HG03175 (cell line): Measurements from ENCODE around the gene PCDHA13.
"Not testable (repeated sequence)": the region's sequence is repeated elsewhere in the genome, so short reads cannot be mapped to it uniquely, and the experiment has no call there.

Source experiments
- ATAC-seq: cut with Tn5 transposase; IDR thresholded peaks from one replicate; pipeline ENCODE4 v1.9.1; 2021; ENCODE audit warnings: mild to moderate bottlenecking, moderate library complexity; ENCODE audit not compliant: unreplicated experiment

The PCDHA13 gene, protein sequence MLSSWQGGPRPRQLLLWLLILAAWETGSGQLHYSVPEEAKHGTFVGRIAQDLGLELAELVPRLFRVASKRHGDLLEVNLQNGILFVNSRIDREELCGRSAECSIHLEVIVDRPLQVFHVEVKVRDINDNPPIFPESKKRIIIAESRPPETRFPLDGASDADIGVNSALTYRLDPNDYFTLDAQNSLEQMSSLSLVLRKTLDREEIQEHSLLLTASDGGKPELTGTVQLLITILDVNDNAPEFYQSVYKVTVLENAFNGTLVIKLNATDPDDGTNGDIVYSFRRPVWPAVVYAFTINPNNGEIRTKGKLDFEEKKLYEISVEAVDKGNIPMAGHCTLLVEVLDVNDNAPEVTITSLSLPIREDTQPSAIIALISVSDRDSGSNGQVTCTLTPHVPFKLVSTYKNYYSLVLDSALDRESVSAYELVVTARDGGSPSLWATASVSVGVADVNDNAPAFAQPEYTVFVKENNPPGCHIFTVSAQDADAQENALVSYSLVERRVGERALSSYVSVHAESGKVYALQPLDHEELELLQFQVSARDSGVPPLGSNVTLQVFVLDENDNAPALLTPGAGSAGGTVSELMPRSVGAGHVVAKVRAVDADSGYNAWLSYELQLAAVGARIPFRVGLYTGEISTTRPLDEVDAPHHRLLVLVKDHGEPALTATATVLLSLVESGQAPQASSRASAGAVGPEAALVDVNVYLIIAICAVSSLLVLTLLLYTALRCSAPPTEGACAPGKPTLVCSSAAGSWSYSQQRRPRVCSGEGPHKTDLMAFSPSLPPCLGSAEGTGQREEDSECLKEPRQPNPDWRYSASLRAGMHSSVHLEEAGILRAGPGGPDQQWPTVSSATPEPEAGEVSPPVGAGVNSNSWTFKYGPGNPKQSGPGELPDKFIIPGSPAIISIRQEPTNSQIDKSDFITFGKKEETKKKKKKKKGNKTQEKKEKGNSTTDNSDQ

DNA sequence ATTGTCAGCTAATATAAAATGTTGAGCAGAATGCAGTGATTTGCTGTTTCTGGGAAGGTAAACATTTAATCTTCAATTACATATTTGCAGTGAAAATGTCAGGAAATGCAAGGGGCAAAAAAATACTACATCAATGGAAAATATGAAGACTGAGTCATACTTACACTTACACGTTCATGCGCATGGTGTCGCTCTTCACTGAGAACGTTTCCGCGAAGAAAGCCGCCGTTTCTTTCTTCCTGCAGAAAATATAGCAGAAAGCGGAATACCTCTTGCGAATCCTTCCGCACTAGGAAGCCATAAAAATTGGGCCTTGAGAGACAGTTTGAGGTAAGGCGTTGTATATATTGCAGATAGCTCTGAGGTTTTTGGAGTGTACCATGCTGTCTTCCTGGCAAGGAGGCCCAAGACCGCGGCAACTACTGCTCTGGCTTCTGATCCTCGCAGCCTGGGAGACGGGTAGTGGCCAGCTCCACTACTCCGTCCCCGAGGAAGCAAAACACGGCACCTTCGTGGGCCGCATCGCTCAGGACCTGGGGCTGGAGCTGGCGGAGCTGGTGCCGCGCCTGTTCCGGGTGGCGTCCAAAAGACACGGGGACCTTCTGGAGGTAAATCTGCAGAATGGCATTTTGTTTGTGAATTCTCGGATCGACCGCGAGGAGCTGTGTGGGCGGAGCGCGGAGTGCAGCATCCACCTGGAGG is at the start of gene PCDHA13:
TSS of gene PCDHA13 (plus strand) at position 236 of the 702 bp plus-strand sequence. CDS start at position 381, 145 bp downstream.
- ATAC-seq = no peak

DNA sequence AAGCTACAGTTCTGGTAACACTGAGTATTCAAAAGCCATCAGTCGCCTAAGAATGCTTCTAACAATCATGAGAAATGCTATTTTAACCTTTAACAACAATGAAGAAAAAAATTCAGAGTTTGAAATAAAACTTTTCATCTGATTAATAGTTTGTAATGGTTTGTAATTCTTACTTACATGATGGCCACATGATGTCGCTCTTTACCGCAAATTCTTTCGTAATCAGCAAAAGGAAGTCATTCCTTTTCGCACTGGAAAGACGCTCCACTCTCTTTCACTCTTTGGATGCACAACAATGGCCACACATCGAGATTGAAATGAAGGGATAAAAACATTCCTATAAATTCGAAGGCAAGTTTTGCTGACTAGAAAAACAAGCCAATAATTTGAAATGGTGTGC is 47.9 kb upstream of the PCDHA13 start, which contains the start of gene PCDHA7:
TSS of gene PCDHA7 (plus strand) at position 277 of the 400 bp plus-strand sequence. CDS start at position 392, 115 bp downstream.
- ATAC-seq = no peak

DNA sequence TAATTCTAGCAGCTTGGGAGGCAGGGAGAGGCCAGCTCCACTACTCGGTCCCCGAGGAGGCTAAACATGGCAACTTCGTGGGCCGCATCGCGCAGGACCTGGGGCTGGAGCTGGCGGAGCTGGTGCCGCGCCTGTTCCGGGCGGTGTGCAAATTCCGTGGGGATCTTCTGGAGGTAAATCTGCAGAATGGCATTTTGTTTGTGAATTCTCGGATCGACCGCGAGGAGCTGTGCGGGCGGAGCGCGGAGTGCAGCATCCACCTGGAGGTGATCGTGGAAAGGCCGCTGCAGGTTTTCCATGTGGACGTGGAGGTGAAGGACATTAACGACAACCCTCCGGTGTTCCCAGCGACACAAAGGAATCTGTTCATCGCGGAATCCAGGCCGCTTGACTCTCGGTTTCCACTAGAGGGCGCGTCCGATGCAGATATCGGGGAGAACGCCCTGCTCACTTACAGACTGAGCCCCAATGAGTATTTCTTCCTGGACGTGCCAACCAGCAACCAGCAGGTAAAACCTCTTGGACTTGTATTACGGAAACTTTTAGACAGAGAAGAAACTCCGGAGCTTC is 47.4 kb upstream of the PCDHA13 start:
- ATAC-seq = not testable (repeated sequence)

DNA sequence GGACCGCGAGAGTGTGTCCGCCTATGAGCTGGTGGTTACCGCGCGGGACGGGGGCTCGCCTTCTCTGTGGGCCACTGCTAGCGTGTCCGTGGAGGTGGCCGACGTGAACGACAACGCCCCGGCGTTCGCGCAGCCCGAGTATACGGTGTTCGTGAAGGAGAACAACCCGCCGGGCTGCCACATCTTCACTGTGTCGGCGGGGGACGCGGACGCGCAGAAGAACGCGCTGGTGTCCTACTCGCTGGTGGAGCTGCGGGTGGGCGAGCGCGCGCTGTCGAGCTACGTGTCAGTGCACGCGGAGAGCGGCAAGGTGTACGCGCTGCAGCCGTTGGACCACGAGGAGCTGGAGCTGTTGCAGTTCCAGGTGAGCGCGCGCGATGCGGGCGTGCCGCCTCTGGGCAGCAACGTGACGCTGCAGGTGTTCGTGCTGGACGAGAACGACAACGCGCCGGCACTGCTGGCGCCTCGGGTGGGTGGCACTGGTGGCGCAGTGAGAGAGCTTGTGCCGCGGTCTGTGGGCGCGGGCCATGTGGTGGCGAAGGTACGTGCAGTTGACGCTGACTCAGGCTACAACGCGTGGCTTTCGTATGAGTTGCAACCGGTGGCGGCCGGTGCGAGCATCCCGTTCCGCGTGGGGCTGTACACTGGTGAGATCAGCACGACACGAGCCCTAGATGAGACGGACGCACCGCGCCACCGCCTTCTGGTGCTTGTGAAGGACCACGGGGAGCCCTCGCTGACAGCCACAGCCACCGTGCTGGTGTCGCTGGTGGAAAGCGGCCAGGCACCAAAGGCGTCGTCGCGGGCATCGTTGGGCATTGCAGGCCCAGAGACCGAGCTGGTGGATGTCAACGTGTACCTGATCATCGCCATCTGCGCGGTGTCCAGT is 46.1 kb upstream of the PCDHA13 start:
- ATAC-seq = no peak

DNA sequence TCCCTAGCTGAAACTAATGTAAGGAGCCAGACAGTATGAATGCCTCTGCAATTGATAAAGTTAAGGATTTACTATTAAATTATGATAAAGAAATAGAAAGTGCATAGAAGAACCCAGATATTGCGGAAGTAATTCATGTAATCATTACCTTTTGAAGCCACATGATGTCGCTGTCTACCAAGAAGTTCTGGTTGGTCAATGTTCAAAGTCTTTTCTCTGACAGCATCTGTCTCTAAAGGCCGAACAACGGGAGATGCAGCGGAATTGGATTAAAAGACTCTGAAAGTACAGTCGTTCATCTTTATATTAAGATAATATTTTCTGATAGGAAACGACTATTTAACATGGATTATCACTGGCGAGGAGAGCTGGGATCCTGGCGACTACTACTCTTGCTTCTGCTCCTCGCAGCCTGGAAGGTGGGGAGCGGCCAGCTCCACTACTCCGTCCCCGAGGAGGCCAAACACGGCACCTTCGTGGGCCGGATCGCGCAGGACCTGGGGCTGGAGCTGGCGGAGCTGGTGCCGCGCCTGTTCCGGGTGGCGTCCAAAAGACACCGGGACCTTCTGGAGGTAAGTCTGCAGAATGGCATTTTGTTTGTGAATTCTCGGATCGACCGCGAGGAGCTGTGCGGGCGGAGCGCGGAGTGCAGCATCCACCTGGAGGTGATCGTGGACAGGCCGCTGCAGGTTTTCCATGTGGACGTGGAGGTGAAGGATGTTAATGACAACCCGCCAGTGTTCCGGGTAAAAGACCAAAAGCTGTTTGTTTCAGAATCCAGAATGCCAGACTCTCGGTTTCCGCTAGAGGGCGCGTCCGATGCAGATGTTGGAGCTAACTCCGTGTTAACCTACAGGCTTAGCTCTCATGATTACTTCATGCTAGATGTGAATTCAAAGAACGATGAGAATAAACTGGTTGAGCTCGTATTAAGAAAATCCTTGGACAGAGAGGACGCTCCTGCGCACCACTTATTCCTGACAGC is 40.7 kb upstream of the PCDHA13 start, which contains the start of gene PCDHA8:
TSS of gene PCDHA8 (plus strand) at position 210 of the 985 bp plus-strand sequence. CDS start at position 345, 135 bp downstream.
- ATAC-seq = no peak

DNA sequence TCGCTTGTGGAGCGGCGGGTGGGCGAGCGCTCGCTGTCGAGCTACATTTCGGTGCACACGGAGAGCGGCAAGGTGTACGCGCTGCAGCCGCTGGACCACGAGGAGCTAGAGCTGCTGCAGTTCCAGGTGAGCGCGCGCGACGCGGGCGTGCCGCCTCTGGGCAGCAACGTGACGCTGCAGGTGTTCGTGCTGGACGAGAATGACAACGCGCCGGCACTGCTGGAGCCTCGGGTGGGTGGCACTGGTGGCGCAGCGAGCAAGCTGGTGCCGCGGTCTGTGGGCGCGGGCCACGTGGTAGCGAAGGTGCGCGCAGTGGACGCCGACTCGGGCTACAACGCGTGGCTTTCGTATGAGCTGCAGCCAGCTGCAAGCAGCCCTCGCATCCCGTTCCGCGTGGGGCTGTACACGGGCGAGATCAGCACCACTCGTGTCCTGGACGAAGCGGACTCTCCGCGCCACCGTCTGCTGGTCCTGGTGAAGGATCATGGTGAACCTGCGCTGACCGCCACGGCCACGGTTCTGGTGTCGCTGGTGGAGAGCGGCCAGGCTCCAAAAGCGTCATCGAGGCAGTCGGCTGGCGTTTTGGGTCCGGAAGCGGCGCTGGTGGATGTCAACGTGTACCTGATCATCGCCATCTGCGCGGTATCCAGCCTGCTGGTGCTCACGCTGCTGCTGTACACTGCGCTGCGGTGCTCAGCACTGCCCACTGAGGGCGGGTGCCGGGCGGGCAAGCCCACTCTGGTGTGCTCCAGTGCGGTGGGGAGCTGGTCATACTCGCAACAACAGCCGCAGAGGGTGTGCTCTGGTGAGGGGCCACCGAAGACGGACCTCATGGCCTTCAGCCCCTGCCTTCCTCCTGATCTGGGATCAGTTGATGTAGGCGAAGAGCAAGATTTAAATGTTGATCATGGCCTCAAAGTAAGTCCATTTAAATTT is 38.9 kb upstream of the PCDHA13 start:
- ATAC-seq = no peak

DNA sequence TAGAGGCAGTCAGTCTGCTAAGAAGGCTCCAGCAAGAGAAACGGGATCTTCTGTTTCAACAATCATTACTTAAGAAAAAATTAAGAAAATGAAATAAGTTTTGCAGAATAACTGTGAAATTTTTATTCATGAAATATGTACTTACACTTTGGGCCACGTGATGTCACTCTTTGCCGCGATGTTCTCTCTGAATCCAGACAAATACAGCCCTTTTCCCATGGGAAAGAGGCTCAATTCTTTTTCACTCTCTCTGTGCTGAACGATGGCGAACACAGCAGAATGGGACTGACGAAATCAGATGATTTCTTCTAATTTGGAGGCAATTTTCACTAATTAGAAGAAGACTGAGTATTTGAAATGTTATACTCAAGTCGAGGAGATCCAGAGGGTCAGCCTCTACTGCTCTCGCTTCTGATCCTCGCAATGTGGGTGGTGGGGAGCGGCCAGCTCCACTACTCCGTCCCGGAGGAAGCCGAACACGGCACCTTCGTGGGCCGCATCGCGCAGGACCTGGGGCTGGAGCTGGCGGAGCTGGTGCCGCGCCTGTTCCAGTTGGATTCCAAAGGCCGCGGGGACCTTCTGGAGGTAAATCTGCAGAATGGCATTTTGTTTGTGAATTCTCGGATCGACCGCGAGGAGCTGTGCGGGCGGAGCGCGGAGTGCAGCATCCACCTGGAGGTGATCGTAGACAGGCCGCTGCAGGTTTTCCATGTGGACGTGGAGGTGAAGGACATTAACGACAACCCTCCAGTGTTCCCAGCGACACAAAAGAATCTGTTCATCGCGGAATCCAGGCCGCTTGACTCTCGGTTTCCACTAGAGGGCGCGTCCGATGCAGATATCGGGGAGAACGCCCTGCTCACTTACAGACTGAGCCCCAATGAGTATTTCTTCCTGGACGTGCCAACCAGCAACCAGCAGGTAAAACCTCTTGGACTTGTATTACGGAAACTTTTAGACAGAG is 33.5 kb upstream of the PCDHA13 start, which contains the start of gene PCDHA9:
TSS of gene PCDHA9 (plus strand) at position 244 of the 964 bp plus-strand sequence. CDS start at position 358, 114 bp downstream.
- not testable (repeated sequence) for ATAC-seq

DNA sequence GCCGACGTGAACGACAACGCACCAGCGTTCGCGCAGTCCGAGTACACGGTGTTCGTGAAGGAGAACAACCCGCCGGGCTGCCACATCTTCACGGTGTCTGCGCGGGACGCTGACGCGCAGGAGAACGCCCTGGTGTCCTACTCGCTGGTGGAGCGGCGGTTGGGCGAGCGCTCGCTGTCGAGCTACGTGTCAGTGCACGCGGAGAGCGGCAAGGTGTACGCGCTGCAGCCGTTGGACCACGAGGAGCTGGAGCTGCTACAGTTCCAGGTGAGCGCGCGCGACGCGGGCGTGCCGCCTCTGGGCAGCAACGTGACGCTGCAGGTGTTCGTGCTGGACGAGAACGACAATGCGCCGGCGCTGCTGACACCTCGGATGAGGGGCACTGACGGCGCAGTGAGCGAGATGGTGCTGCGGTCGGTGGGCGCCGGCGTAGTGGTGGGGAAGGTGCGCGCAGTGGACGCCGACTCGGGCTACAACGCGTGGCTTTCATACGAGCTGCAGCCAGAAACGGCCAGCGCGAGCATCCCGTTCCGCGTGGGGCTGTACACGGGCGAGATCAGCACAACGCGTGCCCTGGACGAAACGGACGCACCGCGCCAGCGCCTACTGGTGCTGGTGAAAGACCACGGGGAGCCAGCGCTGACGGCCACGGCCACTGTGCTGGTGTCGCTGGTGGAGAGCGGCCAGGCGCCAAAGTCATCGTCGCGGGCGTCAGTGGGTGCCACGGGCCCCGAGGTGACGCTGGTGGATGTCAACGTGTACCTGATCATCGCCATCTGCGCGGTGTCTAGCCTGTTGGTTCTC is 31.9 kb upstream of the PCDHA13 start:
- not testable (repeated sequence) for ATAC-seq

DNA sequence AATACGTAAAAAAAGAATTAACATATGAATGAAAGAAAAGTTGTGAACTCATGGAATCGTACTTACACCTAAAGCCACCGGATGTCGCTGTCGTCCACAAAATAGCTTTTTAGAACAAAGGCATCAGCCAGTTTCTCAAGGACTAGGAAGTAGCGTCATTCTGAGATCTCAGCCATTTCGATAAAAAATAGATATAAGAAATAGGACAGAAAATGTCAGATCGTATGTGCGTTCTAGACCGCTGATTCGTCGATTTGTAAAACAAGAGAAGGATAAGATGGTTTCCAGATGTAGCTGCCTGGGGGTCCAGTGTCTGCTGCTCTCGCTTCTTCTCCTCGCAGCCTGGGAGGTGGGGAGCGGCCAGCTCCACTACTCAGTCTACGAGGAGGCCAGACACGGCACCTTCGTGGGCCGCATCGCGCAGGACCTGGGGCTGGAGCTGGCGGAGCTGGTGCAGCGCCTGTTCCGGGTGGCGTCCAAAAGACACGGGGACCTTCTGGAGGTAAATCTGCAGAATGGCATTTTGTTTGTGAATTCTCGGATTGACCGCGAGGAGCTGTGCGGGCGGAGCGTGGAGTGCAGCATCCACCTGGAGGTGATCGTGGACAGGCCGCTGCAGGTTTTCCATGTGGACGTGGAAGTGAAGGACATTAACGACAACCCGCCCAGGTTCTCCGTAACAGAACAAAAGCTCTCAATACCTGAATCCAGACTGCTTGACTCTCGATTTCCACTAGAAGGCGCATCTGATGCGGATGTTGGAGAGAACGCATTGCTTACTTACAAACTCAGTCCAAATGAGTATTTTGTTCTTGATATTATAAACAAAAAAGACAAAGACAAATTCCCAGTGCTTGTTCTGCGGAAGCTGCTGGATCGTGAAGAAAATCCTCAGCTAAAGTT is 25.9 kb upstream of the PCDHA13 start, which contains the start of gene PCDHA10:
TSS of gene PCDHA10 (plus strand) at position 126 of the 903 bp plus-strand sequence. CDS start at position 278, 152 bp downstream.
- no peak for ATAC-seq

DNA sequence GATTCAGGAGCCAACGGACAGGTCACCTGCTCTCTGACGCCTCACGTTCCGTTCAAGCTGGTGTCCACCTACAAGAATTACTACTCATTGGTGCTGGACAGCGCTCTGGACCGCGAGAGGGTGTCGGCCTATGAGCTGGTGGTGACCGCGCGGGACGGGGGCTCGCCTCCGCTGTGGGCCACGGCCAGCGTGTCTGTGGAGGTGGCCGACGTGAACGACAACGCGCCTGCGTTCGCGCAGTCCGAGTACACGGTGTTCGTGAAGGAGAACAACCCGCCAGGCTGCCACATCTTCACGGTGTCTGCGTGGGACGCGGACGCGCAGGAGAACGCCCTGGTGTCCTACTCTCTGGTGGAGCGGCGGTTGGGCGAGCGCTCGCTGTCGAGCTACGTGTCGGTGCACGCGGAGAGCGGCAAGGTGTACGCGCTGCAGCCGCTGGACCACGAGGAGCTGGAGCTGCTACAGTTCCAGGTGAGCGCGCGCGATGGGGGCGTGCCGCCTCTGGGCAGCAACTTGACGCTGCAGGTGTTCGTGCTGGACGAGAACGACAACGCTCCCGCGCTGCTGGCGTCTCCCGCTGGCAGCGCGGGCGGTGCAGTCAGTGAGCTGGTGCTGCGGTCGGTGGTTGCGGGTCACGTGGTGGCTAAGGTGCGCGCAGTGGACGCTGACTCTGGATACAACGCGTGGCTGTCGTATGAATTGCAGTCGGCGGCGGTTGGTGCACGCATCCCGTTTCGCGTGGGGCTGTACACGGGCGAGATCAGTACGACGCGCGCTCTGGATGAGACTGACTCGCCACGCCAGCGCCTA is 24.5 kb upstream of the PCDHA13 start:
- no peak for ATAC-seq

DNA sequence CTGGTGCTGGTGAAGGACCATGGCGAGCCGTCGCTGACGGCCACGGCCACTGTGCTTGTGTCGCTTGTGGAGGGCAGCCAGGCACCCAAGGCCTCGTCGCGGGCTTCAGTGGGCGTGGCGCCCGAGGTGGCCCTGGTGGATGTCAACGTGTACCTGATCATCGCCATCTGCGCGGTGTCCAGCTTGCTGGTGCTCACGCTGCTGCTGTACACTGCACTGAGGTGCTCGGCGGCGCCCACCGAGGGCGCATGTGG is 24.0 kb upstream of the PCDHA13 start:
- no peak for ATAC-seq

DNA sequence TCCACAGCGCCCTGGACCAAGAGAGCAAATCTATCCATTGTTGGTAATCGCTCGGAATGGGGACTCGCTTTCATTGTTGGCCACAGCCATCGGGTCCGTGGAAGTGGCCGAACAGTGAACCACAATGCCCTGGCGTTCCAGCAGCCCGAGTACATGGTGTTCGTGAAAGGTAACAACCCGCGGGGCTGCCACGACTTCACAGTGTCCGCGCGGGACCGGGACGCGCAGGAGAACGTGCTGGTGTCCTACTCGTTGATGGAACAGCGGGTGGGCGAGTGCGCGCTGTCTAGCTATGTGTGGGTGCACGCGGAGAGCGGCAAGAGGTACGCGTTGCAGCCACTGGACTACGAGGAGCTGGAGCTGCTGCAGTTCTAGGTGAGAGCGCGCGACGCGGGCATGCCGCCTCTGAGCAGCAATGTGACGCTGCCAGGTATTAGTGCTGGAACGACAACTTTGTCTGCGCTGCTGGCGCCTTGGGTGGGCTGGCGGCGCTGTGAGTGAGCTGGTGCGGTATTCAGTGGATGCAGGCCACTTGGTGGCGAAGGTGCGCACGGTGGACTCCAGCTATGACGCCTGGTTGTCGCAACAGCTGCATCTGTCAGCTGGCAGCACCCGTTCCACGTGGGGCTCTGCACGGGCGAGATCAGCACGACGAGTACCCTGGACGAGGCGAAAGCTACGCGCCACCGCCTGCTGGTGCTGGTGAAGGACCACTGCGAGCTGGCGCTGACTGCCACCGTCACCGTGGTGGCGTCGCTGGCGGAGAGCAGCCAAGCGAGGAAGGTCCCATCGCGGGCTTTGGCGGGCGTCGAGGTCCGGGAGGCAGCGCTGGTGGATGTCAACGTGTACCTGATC is 19.3 kb upstream of the PCDHA13 start:
- ATAC-seq = no peak
